Hematopoietic multipotent progenitor cell treated with erythropoietin and hydrocortisone succinate and interleukin-3 and kit ligand, for 15 days (in vitro differentiated cells): ENCODE measurements around the gene AKAP6.
"Not testable (repeated sequence)": the region's sequence is repeated elsewhere in the genome, so short reads cannot be mapped to it uniquely, and the experiment has no call there.

Experiments
- DNase-seq: peaks from one replicate; pipeline ENCODE4 v3.0.0-alpha.2; 2015; ENCODE audit warnings: low spot score

The AKAP6 gene

GRCh38 chr14:32373174-32373573 is 44.1 kb downstream of the AKAP6 start:
- not testable (repeated sequence) for DNase-seq

GRCh38 chr14:32374155-32374554 is 45.1 kb downstream of the AKAP6 start:
- no peak for DNase-seq

- no peak for DNase-seq
Observed at GRCh38 chr14:32375663-32376062, 46.6 kb downstream of the AKAP6 start.

GRCh38 chr14:32377046-32377646 is 48.0 kb downstream of the AKAP6 start:
- DNase-seq = no peak

DNA sequence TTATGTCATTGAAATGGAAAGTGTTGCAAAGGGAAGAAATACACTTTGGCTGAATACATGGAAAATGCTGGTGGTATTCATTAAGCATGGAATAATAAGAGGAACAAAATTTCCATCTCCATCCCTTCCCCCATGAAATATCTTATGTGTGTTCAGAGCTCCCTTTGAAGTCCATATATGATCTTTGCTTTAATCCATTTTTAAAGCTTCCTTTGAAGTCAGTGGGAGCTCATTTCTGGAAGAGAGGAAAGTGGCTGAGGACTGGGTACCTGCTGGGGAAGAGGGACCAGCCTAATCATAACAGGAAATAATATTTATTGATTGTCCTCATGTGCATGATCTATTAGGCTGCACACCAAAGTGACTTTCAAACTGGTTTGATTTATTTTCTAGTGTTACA is 49.2 kb downstream of the AKAP6 start:
- DNase-seq = no peak

DNA sequence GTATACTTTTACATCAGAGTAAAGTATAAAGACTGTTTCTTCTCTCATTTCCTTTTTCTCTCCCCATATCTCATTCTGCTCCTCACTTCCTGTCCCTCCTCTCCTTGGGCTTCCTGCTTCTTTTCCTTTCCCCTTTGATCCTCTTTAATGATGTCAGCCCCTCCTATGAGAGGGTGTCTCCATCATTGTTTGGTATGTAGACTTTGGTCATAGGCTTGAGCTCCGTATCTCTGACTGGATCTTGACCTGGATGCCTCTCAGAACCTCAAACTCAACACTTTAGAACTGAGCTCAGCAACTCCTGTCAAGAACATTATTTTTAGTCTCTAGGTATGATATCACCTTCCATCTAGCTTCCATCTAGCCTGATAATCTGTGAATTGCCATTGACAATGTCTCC is 50.3 kb downstream of the AKAP6 start:
- DNase-seq = no peak

DNA sequence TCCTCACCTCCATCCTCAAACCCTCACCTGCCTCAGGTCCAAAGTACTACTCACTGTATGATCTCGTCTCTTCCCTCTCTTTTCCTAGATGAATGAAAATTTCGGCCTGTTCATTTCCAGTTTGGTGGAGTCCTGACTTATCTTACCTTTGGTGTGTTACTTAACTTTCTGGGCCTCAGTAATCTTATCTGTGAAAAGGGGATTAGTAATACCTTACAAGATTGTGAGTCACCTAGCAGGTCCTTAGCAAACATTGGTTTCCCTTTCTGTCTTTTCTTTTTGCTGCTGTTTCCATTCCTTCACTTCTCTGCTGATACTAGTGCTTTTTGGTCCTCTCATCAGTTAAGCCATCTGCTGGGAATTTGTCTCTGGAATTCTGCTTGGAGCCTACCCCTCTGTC is 52.8 kb downstream of the AKAP6 start:
- DNase-seq = no peak

DNA sequence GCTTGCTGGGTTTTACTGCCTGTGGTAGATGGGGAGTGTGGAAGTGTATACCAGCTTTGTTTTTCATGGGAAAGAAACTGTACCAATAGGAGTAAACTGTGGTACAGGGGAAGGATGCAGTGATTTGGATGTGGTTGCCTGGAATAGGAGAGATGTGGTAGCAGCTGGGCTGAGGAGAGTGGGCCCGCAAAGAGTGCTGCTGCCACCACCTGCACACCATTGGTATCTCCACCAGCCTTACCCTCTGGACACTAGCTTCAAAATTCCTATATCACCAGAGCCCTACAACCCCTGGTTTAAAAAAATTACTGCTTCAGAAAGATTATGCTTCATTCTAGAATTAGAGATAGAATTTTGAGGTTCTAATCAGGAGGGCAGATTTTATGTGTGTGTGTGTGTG is 53.6 kb downstream of the AKAP6 start:
- peak; percentile 12 for DNase-seq

DNA sequence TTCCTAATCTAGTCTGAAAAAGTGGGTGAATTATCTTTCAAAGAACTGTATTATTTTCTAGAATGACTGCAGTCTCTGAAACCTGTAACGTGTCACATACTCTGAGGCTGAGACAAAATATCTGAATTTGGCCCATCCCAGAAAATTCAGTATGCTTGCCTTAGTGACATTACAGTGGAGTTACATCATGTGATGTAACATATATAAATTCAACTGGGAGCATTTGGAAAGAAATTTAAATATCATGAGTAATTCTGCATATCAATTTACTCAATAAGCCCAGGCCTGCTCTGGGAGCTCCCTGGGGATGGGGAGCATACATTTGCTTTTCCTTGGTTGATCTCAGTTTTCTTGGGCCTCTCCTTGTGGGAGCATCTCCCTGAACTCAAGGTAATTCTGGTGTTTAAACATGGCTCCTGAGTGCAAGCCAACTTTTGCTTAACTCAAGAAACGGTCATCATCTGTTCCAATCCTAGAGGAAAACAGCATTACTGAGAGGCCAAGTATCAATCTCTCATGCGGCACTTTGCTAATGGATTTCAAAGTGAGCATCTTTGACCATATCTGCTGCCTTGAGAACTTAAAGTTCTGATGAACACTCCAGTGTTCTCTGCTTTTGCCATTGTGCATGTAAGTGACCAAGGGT is 54.4 kb downstream of the AKAP6 start:
- no peak for DNase-seq

DNA sequence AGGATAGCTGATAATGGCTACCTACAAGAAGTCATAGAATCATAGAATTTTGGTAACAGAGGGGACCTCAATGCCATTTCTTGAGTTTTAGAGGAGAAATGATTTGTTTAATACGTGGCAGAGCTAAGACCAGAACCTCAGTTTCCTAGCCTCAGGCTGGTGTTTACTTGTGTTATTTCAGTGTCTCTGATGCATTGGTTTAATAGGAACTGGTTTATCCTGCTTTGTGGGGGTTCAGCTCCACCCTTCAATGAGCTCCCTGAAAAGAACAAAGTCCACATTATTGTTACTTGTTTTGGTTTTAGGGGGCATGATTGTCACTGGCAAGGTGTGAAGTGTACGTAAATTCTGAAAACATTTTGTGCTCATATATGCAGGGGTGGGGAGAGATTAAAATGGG is 55.4 kb downstream of the AKAP6 start:
- DNase-seq = no peak

DNA sequence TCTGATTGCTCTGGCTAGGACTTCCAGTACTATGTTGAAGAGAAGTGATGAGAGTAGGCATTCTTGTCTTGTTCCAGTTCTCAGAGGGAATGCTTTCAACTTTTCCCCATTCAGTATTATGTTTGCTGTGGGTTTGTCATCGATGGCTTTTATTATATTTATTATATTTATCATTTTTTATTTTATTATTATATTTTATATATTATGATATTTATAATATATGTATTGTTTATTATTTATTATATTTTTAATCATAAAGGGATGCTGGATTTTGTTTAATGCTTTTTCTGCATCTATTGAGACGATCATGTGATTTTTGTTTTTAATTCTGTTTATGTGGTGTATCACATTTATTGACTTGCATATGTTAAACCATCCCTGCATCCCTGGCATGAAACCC is 58.2 kb downstream of the AKAP6 start:
- DNase-seq = not testable (repeated sequence)

DNA sequence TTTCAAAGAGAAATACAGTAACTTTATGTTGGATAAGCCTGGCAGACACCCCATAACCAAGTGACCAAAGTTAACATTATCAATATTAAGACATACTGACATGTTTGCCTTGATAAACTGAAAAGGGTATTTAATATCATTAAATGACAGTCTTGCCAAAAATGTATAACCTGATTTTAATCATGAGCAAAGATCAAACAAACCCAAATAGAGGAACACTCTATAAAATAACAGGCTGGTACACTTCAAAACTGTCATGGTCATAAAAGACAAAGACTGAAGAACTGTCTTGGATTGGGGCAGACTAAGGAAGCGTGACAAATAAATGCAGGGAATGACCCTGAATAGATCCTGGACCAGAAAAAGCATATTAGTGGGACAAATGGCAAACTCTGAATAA is 64.0 kb downstream of the AKAP6 start:
- DNase-seq = no peak

- no peak for DNase-seq
Observed at GRCh38 chr14:32394038-32394437, 64.9 kb downstream of the AKAP6 start.

DNA sequence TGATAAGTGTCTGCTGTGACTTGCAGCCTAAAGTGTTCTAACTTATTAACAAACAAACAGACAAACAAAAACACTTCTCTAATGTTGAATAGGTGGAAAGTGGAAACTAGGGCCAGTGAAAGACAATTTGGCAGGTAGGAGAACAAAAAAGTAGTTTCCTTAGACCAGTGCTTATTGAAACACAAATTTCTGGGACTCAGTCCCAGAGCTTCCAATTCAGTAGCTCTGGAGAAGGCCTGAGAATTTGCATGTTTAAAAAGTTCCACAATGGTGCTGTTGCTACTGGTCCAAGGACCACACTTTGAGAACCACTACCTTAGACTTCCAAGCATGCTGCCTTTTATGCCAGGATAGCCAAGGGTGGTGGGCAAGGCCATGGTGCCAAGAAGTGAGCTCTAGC is 67.8 kb downstream of the AKAP6 start:
- DNase-seq = no peak

DNA sequence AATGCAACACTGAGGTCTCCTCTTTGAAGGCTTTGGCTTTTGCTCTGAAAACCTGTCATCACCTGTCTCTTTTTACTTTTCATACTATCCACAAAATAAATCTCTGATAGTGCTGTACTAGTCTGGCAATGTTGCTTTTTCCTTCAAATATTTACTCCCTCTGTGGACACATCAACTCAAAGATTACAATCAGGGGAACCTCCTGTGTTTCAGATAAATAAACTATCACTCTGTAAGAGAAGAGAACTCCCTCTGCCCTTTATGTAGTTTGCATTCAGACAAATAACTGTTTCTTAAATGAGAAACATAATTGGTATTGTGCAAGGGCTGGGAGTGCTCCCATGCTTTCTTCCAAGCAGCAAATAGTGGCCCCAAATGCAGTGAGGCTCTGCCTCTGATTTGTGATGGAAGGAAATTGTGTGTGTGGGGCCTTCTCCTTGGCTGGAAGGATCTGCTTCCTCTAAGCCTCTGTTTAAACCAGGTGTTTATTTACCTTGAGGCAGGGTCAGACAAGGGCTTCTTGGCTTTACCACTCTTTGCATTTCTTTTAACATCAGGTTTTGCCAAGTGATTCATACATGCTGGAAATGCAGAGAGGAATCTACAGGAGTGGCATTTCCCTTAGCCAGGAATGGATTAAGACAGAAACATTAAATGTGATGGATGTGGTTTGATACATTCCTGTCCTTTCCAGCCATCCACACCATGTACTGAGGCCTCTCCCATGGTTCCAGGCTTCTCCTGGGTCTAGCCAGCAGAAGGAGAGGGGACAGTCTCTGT is 69.0 kb downstream of the AKAP6 start:
- DNase-seq = no peak

DNA sequence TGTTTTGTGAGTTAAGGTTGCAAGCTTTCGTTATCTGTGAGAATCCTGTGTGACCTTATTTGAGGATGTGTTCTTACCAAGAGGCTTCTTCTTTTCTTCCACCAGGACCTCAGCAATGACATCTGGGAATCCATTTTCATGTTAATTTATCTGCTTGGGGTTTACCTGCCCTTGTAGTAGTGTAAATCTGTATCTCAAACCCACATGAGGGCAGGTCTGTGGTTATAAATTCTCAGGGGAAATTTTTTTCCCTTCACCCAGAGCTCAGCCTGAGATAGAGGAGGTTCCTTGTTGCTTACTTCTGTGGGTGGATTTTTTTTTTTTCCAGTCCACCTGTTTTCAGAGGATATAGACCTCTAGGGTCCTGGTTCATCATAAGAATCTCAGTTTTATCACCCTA is 70.8 kb downstream of the AKAP6 start:
- DNase-seq = no peak

DNA sequence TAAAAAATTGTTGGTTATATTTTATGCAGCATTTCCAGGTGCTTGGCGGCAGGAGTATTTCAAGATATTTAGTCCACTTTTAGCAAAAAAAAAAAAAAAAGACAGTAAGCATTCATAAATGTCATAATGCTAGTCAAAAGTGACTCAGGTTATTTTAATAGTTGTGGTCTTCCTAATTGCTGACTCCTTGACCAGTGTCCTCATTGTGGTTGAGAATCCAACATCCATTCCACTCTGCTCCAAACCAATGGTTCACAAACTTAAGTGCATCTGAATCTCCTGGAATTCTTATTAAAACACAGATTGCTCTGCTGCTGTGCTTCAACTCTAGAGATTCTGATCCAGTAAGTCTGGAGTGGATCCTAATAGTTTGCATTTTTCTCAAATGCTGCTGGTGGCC is 71.4 kb downstream of the AKAP6 start:
- DNase-seq = no peak

DNA sequence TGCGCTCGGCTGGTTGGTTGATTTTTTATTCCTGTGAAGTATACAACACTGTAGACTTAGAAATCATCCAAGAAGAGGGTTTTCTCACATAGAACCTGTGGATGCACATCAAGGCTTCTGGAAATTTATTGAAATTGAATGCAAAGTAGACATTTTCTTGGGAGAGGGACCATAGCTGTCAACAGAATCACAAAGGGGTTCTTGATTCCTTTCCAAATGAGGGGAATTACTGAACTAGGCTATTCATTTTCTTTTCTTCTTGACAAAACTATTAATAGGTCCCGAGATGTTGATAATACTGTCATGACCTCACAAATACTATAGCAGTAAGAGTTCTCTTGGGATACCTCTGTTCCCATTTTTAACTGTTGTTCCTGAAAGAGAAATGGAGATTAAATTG is 73.9 kb downstream of the AKAP6 start:
- no peak for DNase-seq

GRCh38 chr14:32403688-32404087 is 74.6 kb downstream of the AKAP6 start:
- DNase-seq = no peak

GRCh38 chr14:32404784-32405573 is 75.9 kb downstream of the AKAP6 start:
- no peak for DNase-seq

DNA sequence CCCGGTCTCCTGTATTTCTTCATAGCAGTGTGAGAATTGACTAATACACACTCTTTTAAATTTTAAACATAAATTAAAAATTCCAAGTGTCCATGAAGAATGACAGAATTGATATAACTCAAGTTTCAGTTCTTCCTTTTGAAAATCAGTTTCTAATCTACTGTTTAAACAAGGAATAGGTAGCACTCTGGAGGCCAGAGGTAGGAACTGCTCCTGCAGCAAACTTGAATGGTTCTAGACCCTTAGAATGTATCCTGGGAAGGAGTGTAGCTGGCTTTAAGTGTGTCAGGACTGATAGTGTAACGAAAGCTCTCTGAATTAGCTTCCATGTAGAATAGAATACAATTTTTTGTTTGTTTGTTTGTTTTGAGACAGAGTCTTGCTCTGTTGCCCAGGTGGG is 76.8 kb downstream of the AKAP6 start:
- no peak for DNase-seq

- DNase-seq = no peak
Observed at GRCh38 chr14:32407130-32407529, 78.0 kb downstream of the AKAP6 start.

DNA sequence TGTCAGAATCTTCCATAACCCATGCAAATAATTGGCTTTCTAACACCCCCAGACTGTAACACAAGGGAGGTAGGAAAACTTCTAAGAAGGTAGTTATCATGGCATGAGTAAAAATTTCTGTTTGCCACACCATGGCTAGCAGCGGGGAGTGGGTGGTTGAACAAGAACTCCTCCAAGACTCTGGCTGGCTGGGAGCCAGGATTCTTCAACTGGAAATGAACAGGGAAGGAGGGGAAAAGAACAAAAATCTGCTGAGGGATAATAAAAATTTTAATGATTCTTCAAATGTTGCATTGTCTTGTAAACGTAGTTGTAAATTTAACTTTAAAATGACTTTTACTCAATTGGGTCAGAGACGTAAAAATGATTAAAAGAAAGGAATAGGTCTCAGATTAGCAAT is 78.9 kb downstream of the AKAP6 start:
- DNase-seq = no peak
